Stimulated activated naive CD8-positive, alpha-beta T cell treated with anti-CD3 and anti-CD28 coated beads, Interleukin-15, Interleukin-2, amounts not matched to agents 100 ng/mL and 50 ng/mL, for 24 hours (primary cell): ENCODE results near the gene CHCHD2.
A peak's percentile ranks its signal among the peaks of the same experiment; 100 is the strongest.

ENCODE experiments used
- H3K27ac Mint-ChIP-seq: one replicate; pipeline ENCODE4 v1.8.0; 2021; ENCODE audit warnings: mild to moderate bottlenecking, mixed read lengths
- H3K27me3 Mint-ChIP-seq: one replicate; pipeline ENCODE4 v1.8.0; 2021; ENCODE audit warnings: mixed read lengths
- H3K36me3 Mint-ChIP-seq: one replicate; pipeline ENCODE4 v1.8.0; 2021; ENCODE audit warnings: low read depth, mixed read lengths
- H3K4me1 Mint-ChIP-seq: one replicate; pipeline ENCODE4 v1.8.0; 2021; ENCODE audit warnings: low read depth, mixed read lengths
- H3K4me3 Mint-ChIP-seq: one replicate; pipeline ENCODE4 v1.8.0; 2021; ENCODE audit warnings: mild to moderate bottlenecking, mixed read lengths
- H3K9me3 Mint-ChIP-seq: one replicate; pipeline ENCODE4 v1.8.0; 2021; ENCODE audit warnings: mixed read lengths

The CHCHD2 gene

DNA sequence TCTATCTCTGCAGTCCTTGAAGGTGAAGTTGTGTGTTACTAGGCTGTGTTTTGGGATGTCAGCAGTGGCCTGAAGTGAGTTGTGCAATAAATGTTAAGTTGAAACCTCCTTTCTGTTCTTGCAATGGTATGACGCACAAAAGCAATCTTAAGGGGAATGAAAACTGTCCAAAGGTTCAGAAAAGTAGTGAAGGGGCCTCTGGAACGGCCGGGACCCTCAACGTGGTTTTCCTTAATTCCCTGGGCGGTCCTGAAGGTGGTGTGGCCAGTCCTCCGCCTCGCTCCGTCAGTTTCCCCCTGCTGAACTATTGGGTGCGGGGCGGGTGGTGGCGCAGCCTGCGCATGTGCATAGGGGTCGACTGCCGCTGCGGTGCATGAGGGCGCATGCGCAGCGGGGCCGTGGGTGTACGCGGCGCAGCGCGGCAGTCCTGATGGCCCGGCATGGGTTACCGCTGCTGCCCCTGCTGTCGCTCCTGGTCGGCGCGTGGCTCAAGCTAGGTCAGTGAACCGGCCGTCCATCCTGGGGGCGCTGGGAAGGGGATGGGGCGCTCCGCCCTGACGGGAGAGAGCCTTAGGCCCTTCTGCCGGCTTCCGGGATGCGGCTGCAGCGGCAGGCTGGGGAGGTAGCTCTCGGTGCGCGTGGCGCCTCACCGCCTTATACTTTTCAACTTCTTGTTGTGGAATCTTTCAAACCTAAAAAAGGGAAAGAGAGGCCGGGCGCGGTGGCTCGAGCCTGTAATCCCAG, 42.2 kb downstream of the CHCHD2 start, which contains the start of gene SUMF2:
Gene SUMF2, plus strand, starts transcription at position 405 of the 744 bp plus-strand sequence. Its CDS starts 26 bp downstream, at position 431.
- H3K36me3 Mint-ChIP-seq, result peaks cover 67% of the 10 kb centered on the region
- peak within 1 kb of the TSS; percentile 89 for H3K4me3 Mint-ChIP-seq
- H3K4me1 Mint-ChIP-seq, result peaks cover 56% of the 10 kb centered on the region
- H3K27ac Mint-ChIP-seq, result peak within 1 kb of the TSS; percentile 89
- H3K27me3 Mint-ChIP-seq, result no peaks in the 10 kb centered on the region
- no peaks in the 10 kb centered on the region for H3K9me3 Mint-ChIP-seq

DNA sequence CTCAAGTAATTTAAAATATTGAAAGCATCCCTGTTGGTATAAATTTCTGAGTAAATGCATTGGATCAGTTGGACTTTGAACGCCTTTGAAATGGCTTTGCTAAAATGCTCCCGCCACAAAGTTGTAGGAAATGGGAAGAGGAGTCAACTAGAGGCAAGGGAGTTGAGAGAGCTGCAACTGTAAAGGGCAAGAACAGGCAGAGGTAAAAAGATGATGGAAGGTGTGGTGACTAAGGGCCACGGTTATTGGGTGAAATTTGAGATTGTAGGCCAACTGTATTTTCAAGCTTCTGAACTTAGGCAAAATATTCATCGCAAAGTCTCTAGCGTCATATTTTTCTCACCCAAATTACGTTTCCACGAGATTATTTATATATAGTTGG, 42.8 kb downstream of the CHCHD2 start:
- Mint-ChIP-seq H3K27ac (peak overlapping the region; percentile 76), H3K27me3 (no peaks in the 10 kb centered on the region), H3K36me3 (peaks cover 67% of the 10 kb centered on the region), H3K9me3 (no peaks in the 10 kb centered on the region), H3K4me3 (peak overlapping the region; percentile 89), H3K4me1 (peaks cover 58% of the 10 kb centered on the region)

DNA sequence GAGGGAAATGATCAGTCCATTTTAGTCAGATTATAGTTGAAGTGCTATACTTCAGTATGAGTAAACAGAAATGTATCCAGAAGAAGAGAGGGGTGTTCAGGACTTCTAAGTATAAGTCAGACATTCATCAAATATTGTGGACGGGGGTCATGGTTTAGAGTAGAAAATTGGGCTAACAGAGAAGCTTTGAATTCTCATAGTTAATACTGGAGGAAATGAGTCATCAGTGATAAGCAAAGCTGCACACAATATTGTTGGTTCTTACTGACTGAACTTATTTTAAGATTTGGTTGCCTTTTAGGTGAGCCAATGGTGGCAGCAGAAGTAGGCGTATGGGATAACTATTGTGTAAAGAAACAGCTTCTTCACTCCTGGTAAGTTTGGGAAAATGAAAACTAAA, 43.9 kb downstream of the CHCHD2 start:
- Mint-ChIP-seq H3K27me3 (no peaks in the 10 kb centered on the region), H3K4me3 (peak overlapping the region; percentile 55), H3K27ac (peak overlapping the region; percentile 89), H3K9me3 (no peaks in the 10 kb centered on the region), H3K36me3 (peaks cover 74% of the 10 kb centered on the region), H3K4me1 (peaks cover 69% of the 10 kb centered on the region)

DNA sequence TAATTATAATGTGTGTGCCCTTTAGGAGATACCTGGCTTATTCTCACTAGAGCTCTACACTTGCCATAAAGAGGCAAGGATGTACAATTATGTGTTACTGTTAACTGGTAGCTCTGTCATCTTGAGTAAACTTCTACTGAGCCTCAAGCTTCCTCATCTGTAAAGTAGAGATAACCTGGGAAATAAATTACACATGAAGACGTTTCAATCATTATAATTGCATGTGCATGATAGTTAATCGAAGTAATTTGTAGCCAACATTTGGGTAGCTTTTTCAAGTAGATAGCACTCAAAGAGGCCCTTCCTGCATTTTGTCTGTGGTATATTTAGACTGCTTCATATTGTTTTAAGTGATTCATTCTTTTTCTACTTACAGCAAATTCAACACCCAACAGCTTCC, 52.3 kb downstream of the CHCHD2 start:
- Mint-ChIP-seq H3K36me3 (peaks cover 77% of the 10 kb centered on the region), H3K27ac (peak overlapping the region; percentile 90), H3K27me3 (no peaks in the 10 kb centered on the region), H3K4me1 (peaks cover 61% of the 10 kb centered on the region), H3K9me3 (no peaks in the 10 kb centered on the region), H3K4me3 (peak overlapping the region; percentile 100)

DNA sequence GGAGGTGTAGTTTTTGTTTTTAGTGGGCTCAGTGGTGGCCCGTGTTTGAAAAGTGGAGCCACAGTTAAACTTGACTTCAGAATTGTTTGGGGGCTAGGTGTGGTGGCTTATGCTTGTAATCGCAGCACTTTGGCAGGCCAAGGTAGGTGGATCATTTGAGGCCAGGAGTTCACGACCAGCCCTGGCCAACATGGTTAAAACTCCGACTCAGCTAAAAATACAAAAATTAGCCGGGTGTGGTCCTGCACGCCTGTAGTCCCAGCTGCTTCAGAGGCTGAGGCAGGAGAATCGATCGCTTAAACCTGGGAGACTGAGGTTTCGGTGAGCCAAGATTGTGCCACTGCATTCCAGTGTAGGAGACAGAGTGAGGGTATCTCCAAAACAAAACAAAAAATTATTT, 52.9 kb downstream of the CHCHD2 start:
- Mint-ChIP-seq H3K4me3 (peak overlapping the region; percentile 100), H3K36me3 (peaks cover 74% of the 10 kb centered on the region), H3K27me3 (no peaks in the 10 kb centered on the region), H3K9me3 (no peaks in the 10 kb centered on the region), H3K4me1 (peaks cover 60% of the 10 kb centered on the region), H3K27ac (peak overlapping the region; percentile 90)
